Amniotic epithelial cell (primary cell): ENCODE results near the gene APOM.

Experiments used
- DNase-seq: peaks from one replicate; pipeline ENCODE4 v3.0.0-alpha.2; 2010; ENCODE audit warnings: low read depth

The APOM gene

DNA sequence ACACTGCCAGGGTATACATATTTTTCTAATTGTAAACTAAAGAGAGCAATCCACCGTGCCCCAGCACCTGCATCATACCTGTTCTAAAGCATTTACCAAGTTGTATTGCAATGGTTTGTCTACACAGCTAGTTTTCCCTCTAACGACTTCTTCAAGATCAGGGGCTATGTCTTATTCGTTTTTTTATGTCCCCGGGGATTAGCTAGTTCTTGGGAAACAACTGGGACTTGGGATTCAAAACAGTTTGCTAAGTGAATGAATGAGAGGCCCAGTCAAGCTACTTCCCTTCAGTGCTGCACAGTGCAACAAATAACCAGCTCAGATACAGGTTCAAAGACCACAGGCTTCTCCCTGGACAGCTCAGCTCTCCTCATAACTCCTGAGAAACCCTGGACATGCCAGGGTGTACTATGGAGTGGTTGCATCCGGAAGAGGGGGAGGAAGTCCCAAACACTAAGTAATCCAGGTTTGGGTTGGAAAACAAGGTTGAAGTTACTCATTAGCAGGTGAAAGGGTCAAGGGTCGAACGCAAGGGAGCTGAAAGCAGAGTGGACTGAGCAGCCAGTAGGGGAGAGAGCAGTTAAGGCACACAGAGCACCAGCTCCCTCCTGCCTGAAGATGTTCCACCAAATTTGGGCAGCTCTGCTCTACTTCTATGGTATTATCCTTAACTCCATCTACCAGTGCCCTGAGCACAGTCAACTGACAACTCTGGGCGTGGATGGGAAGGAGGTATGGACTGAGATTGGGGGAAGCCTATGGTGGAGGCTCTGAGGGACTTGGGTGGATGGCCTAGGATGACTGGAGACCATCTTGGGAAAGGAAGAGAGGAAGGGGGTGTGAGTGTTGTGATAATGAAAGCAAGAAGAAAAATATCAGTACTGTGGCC lies at the start of gene APOM:
Gene APOM, plus strand, starts transcription at position 546 of the 889 bp plus-strand sequence. Its CDS starts 73 bp downstream, at position 619.
- no peak for DNase-seq

DNA sequence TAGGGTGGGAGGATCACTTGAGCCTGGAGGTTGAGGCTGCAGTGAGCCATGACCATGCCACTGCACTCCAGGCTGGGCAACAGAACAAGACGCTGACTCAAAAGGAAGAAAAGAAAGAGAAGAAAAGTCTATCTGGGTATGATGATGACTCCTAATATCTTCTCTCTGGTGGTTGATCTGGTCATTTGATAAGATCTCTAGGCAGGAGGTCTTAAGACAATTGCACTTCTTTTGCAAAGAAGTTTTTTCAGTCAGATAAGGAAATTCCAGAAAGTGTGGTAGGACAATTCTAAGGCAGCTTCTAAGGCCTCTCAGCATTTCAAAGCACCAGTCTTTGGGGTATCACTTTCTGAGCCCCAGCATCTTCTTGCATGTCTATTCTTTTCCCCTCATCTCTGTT lies 48.4 kb upstream of the APOM start:
- peak; percentile 39 for DNase-seq

DNA sequence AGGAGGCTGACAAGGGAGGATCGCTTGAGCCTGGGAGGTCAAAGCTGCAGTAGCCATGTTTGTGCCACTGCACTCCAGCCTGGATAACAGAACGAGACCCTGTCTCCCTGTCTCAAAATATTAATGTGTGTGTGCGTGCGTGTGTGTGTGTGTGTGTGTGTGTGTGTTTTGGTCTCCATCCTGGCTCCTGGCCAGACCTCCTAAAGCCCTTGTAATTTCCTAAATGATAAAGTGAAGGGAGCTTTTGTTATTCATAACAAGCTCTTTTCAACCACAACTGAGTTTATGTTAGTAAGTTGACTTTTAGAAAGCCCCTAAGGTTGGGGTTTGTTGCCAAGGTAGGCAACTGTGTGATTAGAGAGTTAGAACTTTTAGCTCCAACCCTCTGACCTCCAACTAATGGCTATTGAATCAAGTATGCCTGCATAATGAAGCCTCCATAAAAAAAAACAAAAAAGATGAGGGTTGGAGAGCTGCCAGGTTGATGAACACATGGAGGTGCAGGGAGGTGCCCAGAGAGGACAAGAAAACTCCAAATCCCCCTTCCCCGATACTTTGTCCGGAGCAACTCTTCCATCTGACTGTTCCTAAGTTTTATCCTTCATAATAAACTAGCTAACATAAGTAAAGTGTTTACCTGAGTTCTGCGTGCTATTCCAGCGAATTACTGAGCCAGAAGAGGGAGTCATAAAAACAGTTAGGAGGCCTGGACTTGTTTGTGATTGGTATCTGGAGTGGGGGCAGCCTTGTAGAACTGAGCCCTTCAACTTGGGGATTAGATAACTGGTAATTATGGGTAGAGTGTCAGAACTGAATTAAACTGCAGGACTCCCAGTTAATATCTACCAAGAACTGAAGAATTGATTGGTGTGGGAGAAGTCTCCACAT lies 45.9 kb upstream of the APOM start:
- DNase-seq, result no peak

DNA sequence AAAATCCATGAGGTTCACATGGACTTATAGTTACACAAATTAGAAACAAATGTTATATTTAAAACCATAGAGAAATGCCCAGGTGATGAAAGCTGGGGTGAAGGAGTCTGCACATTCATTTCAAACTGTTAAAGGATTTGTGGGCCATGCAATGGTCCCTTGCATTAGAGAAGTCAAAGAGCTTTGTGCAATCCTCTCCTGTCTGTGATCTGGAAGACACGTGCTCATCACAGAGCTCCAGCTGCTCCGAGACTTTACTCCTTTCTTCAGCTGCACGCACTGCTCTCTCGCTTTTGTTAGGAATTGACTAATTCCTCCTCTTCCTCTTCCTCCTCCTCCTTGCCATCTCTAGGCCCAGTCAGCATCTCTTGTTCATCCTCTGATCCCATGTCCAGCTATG lies 44.7 kb upstream of the APOM start:
- no peak for DNase-seq

DNA sequence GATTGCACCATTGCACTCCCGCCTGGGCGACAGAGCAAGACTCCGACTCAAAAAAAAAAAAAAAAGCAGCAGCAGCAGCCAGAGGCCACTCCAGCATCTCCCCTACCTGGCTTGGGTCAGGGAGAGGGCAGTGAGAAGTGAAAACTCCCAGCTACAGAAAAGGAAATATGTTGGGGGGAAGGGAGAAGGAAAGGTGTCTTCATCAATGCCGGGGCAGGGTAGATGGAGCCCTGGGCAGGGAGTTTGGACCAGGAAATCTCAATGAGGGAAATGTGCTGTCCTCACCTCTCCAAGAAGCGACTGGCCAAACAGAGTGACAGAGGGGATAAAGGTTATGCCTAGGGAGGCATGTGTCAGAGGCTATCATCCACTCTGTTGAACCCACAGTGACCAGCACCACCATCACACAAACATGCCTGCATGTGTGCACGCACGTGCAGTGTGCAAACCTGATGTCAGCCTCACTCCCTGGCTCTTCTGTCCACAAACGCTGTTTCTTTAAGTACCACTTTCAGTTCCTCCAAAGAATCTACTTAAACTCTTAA lies 41.5 kb upstream of the APOM start:
- no peak for DNase-seq

DNA sequence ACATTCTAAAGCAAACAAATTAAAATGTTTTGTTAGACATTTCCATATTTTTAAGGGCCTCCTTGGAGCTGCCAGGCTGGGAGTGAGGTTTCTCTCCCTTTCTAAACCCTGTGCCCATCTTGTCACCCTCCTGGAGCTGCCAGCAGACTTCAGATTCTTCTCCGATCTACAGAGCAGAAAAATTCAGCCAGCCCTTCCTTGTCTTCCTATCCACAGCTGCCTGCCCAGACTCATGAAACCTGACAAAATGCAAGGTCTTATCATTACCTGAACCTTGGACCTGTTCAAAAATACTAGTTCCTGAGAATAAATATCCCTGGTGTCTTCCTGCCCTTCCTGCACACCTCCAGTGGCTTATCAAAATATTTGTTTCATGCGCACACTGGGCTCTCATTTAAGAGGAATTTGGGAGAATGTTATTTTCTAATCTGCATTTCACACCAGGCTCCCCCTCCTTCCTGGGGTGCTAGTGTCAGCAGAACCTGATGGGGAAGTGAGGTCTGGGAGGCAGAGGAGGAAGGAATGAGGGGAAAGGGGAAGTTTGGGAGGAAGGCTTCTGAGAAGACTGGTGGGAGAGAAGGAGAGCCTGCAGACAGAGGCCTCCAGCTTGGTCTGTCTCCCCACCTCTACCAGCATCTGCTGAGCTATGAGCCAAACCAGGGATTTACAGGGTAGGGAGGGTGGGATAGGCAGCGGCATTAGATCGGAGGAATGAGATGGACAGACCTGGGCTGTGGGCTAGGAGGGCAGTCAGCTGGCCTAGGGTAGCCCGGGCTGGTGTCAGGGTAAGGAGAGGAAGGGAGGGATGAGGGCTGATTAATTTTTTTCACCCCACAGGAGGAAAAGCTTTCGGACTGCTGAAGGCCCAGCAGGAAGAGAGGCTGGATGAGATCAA lies 40.8 kb upstream of the APOM start, which contains the start of gene AIF1:
Gene AIF1, plus strand, starts transcription at position 551 of the 895 bp plus-strand sequence. Its CDS starts 96 bp downstream, at position 647.
- DNase-seq, result no peak

DNA sequence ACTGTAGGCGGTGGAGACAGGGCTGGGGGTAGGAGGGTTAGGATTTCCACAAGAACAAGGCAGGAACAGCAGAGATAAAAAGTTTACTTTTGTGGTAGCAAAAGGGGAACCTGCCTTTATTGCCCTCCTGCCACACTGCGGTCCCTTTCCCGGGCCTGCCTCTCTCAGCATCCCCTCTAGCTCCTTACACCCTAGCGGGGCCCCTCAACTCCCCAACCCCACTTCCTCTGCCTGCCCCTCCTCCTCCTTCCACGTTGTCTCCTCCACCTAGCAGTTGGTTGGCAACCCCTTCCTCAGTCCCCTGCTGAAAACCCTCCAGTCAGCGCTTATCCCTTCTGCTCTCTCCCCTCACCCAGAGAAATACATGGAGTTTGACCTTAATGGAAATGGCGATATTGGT lies 39.9 kb upstream of the APOM start:
- DNase-seq, result no peak

DNA sequence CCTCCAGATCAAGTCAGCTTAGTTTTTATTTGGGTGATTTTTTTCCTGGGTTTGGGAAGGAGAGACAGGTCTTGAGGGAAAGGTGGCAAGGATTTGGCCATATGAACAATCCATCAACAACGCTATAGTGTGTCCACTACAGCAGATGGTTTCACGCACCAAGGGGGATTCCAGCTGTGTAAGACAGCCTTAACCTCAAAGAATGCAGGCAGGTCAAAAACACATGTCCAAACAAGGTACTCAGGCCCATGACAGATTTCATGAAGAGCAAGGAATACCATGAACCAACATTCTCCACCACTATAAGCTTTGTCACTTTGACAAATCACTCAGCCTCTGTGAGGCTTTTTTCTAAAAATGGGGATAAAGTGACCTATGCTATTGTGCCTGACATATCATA lies 38.7 kb upstream of the APOM start:
- no peak for DNase-seq

DNA sequence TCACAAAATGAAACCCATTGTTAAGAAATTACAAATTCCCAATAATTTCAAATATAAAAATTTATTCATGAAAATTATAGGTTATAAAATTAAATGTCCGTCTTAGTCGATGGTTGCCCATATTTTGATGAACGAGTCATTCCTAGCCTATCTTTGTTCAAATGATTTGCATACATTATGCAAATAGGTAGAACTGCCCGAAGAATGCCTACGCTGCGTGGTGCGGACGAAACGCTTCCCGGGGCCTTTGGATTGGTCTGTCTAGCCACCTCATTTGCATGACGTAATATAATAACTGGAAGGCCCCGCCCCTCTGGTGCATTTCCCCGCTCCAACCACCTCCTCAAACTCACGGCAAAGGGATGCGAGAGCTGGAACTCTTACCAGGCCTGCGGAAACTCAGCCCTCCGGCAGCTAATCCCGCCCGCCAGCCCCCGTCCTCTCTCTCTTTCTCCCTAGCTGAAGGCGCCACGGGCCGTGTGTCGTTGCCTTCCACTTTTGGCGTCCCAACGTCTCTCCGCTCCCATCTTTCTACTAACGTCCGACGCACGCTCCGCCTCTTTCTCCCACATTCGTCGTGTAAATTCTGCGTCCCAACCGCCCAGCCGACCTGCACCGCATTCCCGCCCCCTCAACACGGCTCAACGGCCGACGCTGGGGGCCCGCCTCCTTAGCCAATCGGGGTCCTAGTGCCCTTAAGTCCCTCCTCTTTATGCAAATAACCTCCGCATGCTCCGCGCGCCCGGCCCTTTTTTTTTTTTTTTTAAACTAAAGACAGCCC lies 35.7 kb upstream of the APOM start:
- DNase-seq, result peak; percentile 99

DNA sequence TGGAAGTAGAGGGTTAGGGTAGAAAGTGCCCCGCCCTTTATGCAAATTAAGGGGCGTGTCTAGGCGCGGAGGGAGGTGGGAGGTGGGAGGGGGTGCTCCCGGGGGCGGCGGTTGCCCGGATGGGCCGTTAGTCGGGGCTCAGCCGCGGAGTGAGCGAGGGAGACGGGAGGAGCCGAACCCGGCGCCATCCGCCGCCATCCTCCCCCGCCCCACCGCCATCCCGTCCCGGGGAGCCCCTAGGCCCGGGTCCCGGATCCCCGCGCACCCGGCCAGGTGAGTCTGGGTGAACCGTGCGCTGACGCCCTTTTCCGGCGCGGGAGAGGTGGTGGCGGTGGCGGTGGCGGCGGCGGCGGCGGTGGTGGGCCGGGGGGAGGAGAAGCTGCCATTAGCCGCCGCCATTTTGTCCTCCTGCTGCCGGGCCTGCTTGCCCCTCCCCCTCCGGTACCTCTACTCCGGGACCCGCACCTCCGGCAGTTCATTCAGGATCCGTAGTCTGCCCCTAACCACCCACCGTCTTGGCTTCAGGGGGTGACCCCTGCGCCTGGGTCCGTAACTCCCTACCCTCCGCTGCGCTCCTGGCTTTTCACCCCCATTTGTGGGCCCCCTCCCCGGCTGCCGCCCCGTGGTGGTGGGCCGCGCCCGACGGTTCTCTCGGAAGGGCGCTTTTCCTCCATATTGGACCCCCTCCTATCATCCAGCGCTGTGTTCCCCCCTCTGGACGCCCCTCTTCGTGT lies 34.9 kb upstream of the APOM start, which contains the start of gene PRRC2A:
Gene PRRC2A, plus strand, starts transcription at position 130 of the 734 bp plus-strand sequence. CDS start 2,075 bp downstream, outside the sequence.
- DNase-seq, result no peak

DNA sequence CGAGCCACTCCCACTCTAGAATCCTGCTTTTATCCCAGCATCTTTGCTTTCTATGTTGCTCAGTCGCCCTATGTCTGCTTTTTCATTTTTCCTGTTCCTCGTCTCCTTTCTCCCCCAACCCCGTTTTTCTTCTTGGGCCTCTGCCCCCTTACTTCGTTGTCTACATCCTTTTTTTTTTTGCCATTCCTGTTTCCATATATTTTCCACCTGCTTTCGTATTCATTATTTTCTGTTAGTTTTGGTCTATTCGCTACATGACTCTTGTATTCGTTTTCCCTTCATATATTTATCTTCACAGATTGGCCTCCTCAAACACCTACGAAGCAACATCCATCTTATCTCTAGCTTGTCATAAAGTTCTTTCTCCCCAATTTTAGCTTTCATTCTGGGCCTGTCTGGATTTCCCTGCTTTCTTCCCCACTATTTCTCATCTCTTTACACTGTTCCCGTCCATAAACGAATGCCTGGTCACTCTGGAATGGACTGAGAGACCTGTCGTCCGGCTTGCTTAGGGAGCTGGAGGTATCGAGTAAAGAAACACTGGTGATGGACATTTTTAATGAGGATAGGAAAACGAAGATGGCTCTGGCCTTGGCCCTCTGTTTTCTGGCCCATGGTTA lies 34.3 kb upstream of the APOM start:
- DNase-seq, result no peak

DNA sequence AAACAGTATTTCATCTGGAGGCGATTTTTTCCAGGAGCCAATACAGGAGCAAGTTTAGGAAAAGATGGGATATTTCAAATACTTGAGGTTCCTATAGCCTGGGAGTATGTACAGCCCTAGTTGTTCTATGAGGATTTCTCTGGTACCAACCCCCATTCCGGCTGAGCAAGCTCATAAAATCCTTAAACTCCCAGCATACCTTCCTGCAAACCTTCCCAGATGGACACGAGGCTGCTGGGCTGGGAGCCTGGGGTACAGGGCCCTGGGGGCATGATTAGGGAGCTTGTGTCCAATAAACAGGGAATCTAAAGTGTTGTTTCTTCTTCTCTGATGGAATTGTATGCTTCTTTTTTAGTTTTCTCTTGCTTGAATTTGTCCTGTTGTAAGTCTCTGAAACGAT lies 33.7 kb upstream of the APOM start:
- DNase-seq, result no peak

DNA sequence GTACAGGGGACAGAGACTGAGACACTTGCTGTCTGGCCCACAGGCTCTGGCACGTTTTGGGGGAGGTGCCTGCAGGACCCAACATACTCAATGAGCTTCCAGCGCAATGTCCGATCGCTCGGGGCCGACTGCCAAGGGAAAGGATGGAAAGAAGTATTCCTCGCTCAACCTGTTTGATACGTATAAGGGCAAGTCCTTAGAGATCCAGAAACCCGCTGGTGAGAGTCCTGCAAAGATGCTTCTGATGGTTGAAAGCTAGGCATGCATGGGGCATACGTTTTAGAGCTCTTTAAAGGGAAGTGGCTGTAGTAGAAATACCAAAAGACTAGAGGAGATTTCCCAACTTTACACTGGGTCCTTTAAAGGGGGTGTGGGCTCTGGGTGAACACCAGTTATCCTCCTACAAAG lies 33.0 kb upstream of the APOM start:
- peak; percentile 15 for DNase-seq

DNA sequence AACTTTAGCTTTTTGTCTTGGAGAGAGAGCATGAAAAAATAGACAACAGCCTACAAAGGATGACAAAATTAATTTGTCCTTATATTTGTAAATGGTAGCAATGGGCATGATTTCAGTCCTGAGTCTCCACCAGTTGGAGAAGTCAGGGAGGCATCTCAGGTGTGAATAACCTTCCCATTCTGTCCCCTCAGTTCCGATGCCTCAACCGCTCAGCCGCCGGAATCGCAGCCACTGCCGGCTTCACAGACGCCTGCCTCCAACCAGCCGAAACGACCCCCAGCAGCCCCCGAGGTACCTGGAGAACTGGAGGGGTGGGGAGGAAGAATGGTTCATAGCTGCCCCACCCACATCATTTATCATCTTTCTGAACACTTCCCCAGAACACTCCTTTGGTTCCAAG lies 31.6 kb upstream of the APOM start:
- no peak for DNase-seq

DNA sequence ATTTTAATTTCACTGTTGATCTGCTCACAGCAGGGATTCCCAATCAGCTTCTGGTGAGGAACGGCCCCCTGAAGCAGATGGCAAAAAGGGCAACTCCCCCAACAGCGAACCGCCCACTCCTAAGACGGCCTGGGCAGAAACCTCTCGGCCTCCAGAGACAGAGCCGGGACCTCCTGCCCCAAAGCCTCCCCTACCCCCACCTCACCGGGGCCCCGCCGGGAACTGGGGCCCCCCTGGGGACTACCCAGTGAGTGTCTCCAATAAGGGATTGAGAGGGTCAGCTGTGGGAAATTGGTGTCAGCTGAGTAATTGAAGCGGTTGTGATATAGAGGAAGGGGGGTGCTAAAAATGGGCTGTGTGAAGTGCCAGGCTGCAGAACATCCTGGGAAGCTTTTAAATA lies 28.7 kb upstream of the APOM start:
- DNase-seq, result no peak

DNA sequence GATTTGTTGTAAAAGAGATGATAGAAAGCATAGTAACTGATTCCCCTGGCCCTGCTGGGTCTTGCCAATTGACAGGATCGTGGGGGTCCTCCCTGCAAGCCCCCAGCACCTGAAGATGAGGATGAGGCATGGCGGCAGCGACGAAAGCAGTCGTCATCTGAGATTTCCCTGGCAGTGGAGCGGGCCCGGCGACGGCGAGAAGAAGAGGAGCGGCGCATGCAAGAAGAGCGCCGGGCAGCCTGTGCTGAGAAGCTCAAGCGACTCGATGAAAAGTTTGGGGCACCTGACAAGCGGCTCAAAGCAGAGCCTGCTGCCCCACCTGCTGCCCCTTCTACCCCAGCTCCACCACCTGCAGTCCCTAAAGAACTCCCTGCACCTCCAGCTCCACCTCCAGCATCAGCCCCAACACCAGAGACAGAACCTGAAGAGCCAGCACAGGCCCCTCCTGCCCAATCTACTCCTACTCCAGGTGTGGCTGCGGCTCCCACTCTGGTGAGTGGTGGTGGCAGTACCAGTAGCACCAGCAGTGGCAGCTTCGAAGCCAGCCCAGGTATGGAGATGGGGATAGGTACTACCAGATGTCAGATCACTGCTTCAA lies 27.9 kb upstream of the APOM start:
- DNase-seq, result no peak

DNA sequence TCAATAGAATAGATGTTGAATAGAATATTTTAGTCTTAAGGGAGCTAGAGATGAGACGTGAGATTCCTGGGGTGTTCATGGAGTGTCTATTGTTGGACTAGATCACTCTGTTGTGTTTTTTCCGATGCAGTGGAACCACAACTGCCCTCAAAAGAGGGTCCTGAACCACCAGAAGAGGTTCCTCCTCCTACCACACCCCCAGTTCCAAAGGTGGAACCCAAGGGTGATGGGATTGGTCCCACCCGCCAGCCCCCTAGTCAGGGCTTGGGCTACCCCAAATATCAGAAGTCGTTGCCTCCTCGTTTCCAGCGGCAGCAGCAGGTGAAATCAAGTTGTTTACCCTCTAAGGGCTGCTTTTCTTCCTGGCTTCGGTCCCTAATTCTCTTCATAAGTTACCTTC lies 26.7 kb upstream of the APOM start:
- no peak for DNase-seq

DNA sequence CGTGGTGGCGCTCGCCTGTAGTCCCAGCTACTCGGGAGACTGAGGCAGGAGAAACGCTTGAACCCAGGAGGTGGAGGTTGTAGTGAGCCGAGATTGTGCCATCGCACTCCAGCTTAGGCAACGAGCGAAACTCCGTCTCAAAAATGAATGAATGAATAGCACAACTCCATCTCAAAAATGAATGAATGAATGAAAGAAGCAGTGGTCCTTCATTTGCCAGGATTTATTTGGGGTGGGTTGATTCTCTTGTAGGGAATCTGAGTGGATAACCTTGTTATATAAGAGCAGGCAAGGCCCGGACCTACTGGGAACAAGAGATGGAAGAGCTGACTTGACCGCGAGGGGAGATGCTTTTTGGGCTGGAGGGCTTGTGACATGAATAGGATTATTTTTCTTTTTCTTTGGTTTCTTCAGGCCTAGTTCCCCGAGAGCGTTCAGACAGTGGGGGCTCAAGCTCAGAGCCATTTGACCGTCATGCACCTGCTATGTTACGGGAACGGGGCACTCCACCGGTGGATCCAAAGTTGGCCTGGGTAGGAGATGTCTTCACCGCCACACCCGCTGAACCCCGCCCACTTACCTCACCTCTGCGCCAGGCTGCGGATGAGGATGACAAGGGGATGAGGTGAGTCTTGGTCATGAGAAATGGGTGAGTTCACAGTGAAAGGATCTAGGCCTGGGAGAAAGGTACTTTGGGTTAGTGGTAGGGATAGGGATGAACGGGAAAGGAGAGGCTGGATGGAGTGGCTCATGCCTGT lies 25.3 kb upstream of the APOM start:
- no peak for DNase-seq
